Thoracic aorta (tissue), 2 donors: ENCODE measurements around the gene MAST2. TPM values are rescaled to one million over a fixed set of nuclear protein-coding genes. Genes with fewer than 3 reads are reported as not detected.

Source experiments
- ATAC-seq: fragments of 150-250 bp; one replicate; pipeline ENCODE4 v1.8.0; 2017; ENCODE audit warnings: low read depth; ENCODE audit not compliant: insufficient number of reproducible peaks, low FRiP score
- DNase-seq: peaks from one replicate; pipeline ENCODE4 v3.0.0-alpha.2; 2020; ENCODE audit warnings: low spot score
- H3K27ac ChIP-seq, 2 donors: fragments of 200-600 bp; sonication (generic); 1 replicate in 1 of 2; 2 replicates in 1 of 2; pipeline ENCODE4 v1.5.1; 2016; ENCODE audit warnings: mild to moderate bottlenecking in 2 of 2, moderate library complexity in 2 of 2
- H3K27me3 ChIP-seq: fragments of 200-600 bp; sonication (generic); replicated peaks from 2 replicates; pipeline ENCODE4 v1.6.0; 2016; ENCODE audit warnings: mild to moderate bottlenecking; ENCODE audit not compliant: insufficient read depth
- H3K36me3 ChIP-seq: fragments of 200-600 bp; sonication (generic); one replicate; pipeline ENCODE4 v1.5.1; 2016
- H3K4me1 ChIP-seq, 2 donors: fragments of 200-600 bp; sonication (generic); 1 replicate in 1 of 2; 2 replicates in 1 of 2; pipeline versions ENCODE4 v1.5.1 to v1.6.0; 2016; ENCODE audit warnings: low read depth in 2 of 2, mild to moderate bottlenecking in 1 of 2; ENCODE audit not compliant: control insufficient read depth in 1 of 2
- H3K4me3 ChIP-seq: fragments of 200-600 bp; sonication (generic); 2 replicates; pipeline ENCODE4 v1.5.1; 2016; ENCODE audit warnings: mild to moderate bottlenecking
- H3K9me3 ChIP-seq: fragments of 200-600 bp; sonication (generic); 2 replicates; pipeline ENCODE4 v1.5.1; 2016
- total RNA-seq, 2 donors: library from RNA; depleted of rRNA; stranded (reverse); fragments of >200 nt; gene quantifications; one replicate each; pipeline versions ENCODE4 v1.1.0 to v1.2.3, GENCODE V29; 2016
- TF ChIP-seq, protein P1 (sequence below): fragments of 200-600 bp; sonication (generic); IDR thresholded peaks from one replicate; pipeline ENCODE4 v1.5.1; 2019; ENCODE audit warnings: antibody characterized with exemption

Gene MAST2
- total RNA-seq, 2 donors from 2014 or later: 33.6 to 61.2 TPM

DNA sequence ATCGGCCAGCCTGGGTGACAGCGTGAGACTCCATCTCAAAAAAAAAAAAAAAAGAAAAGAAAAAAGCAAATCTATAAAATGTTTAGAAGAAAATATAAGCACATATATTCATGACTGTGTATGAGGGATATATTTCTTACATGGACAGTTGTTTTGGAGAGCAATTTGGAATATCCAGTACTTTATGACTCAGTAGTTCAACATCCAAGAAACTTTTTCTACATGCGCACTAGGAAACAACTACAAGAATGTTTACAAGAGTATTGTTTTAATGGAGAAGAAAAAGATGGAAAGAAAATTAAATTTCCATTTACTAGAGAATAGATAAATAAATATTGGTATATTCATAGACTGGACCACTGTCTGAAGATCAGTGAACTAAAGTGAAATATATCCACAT lies 77.5 kb downstream of the MAST2 start:
- Histone ChIP-seq H3K4me1 (no peaks in the 10 kb centered on the region), H3K36me3 (no peaks in the 10 kb centered on the region), H3K9me3 (no peaks in the 10 kb centered on the region), H3K27ac (no peak overlapping the region), H3K27me3 (no peaks in the 10 kb centered on the region), H3K4me3 (no peak overlapping the region)
- DNase-seq (no peak), ATAC-seq (no peak)
- TF ChIP-seq, protein P1, sequence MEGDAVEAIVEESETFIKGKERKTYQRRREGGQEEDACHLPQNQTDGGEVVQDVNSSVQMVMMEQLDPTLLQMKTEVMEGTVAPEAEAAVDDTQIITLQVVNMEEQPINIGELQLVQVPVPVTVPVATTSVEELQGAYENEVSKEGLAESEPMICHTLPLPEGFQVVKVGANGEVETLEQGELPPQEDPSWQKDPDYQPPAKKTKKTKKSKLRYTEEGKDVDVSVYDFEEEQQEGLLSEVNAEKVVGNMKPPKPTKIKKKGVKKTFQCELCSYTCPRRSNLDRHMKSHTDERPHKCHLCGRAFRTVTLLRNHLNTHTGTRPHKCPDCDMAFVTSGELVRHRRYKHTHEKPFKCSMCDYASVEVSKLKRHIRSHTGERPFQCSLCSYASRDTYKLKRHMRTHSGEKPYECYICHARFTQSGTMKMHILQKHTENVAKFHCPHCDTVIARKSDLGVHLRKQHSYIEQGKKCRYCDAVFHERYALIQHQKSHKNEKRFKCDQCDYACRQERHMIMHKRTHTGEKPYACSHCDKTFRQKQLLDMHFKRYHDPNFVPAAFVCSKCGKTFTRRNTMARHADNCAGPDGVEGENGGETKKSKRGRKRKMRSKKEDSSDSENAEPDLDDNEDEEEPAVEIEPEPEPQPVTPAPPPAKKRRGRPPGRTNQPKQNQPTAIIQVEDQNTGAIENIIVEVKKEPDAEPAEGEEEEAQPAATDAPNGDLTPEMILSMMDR: no peak

DNA sequence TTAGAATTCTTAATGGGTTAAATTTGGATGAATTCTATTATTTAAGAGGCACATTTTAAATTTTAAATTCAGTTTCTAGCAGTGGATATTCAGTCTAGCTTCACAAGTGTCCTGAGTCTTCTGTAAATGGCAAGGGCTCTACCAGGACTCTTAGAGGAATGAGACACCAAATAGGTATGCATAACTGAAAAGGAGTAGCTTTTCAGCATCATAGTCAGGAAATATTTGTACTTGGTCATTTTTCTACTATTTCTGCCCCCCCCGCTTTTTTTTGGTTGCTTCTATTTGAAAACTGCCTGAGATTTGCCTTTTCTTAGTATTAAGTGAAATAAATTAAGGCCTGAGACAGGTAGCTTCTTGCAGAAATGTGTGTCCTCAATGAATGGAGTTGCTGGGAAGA lies 80.2 kb downstream of the MAST2 start:
- DNase-seq (no peak), ATAC-seq (no peak)
- Histone ChIP-seq H3K36me3 (no peaks in the 10 kb centered on the region), H3K4me3 (no peak overlapping the region), H3K4me1 (peaks cover 0 to 8% of the 10 kb centered on the region in 2 donors), H3K27ac (no peak overlapping the region), H3K9me3 (no peaks in the 10 kb centered on the region), H3K27me3 (no peaks in the 10 kb centered on the region)
- TF ChIP-seq, protein P1: no peak

DNA sequence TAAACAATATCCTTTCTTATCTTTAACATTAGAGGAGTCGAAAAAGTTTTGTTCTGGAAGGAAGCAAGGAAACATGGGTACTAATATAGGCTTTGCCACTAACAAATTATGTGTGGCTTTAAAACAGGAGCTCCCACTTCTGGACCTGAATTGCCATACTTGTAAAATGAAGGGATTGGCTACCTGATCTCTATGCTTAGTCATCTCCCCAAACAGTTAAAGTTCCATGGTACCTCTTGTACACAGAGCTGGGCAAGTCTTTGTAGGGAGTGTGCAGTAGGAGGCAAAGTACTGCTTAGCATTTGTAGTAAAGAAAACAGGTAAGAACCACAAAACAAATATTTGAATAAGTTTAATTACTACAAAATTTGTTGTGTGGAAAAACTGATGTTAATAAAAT lies 81.3 kb downstream of the MAST2 start:
- Histone ChIP-seq H3K4me1 (peaks cover 0 to 8% of the 10 kb centered on the region in 2 donors), H3K9me3 (no peaks in the 10 kb centered on the region), H3K27ac (no peak overlapping the region), H3K27me3 (no peaks in the 10 kb centered on the region), H3K4me3 (no peak overlapping the region), H3K36me3 (no peaks in the 10 kb centered on the region)
- TF ChIP-seq, protein P1: no peak
- DNase-seq: no peak
- no peak for ATAC-seq

DNA sequence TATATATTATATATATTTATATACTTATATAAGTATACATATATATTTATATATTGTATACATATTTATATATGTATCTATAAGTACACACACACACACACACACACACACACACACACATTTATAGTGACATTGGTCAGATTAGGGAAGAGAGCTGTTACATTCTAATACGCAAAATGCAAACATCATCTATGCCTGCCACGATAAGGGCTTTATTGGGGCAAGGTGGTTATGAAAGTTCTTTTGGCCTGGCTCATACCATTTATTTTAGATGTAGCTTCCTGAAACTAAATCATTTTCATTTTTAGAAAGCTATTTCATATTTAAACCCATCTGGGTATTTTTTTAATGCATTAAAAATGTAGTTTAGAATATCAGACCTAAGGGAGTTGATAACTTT lies 82.8 kb downstream of the MAST2 start:
- Histone ChIP-seq H3K36me3 (no peaks in the 10 kb centered on the region), H3K4me3 (no peak overlapping the region), H3K4me1 (peaks cover 0 to 11% of the 10 kb centered on the region in 2 donors), H3K27ac (no peak overlapping the region), H3K27me3 (no peaks in the 10 kb centered on the region), H3K9me3 (no peaks in the 10 kb centered on the region)
- no peak for DNase-seq
- TF ChIP-seq, protein P1: no peak
- no peak for ATAC-seq

DNA sequence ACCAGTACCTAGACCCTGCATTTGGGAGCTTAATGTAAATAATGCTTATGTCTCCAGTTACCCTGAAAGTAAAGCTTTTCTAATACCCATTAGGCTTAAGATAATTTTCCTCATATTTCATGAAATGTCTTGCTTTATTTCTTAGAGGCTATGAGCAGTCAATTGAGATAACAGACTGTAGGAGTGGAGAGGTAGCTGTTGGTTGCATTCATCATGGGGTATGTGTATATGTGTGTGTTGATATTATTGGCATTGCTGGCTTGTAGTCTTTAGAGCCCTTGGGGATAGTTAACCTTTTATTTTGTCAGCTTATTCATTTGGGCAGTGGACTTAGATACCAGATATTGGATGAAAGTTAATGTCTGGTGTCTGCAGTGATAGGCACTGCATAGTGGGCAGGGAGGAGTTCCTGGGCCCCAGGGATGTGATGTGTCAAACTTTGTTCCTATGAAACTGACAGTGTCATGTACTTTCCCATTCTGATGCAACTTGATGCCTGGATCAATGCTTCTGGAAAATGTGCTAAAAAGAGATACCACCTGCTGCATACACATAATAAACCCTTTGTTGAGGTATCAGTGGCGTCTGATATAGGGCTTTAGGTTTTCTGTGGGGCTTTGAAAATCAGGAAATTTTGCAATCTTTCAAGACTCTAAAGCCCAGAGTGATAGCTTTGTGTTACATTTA lies 83.9 kb downstream of the MAST2 start:
- H3K9me3 ChIP-seq: no peaks in the 10 kb centered on the region
- peaks cover 6 to 21% of the 10 kb centered on the region in 2 donors for H3K4me1 ChIP-seq
- H3K27ac ChIP-seq: no peak overlapping the region
- TF ChIP-seq, protein P1: no peak
- no peak for DNase-seq
- no peak overlapping the region for H3K4me3 ChIP-seq
- ATAC-seq: no peak
- H3K27me3 ChIP-seq: no peaks in the 10 kb centered on the region
- no peaks in the 10 kb centered on the region for H3K36me3 ChIP-seq
